Skeletal muscle satellite cell (primary cell): ENCODE data around the gene ZFP36. TPM values are rescaled to one million over a fixed set of nuclear protein-coding genes. Genes with fewer than 3 reads are reported as not detected.

ENCODE experiments used
- H3K27me3 ChIP-seq: 2 replicates; pipeline ENCODE4 v1.7.0; 2013; ENCODE audit warnings: low read length; ENCODE audit not compliant: control insufficient read depth, insufficient read depth
- H3K36me3 ChIP-seq: 2 replicates; pipeline ENCODE4 v1.7.0; 2013; ENCODE audit warnings: mild to moderate bottlenecking, control low read depth, low read length; ENCODE audit not compliant: insufficient read depth
- H3K4me1 ChIP-seq: 2 replicates; pipeline ENCODE4 v1.7.0; 2013; ENCODE audit warnings: low read length; ENCODE audit not compliant: control insufficient read depth, insufficient read depth
- H3K4me2 ChIP-seq: 2 replicates; pipeline ENCODE4 v1.7.0; 2013; ENCODE audit warnings: mild to moderate bottlenecking, low read length
- H3K4me3 ChIP-seq: 2 replicates; pipeline ENCODE4 v1.7.0; 2013; ENCODE audit warnings: low read length
- H3K9ac ChIP-seq: 2 replicates; pipeline ENCODE4 v1.7.0; 2013; ENCODE audit warnings: mild to moderate bottlenecking, low read depth, low read length, moderate library complexity
- H3K9me3 ChIP-seq: replicated peaks from 2 replicates; pipeline ENCODE4 v1.7.0; 2013; ENCODE audit warnings: mild to moderate bottlenecking, control low read depth, low read length
- total RNA-seq: library from RNA; depleted of rRNA; stranded (reverse); fragments of >200 nt; gene quantifications from 2 replicates; pipeline ENCODE4 v1.2.3, GENCODE V29; 2012; rRNA removed

The ZFP36 gene
- total RNA-seq: 8.6 and 10.5 TPM in 2 replicates

- H3K4me1 ChIP-seq: peaks cover 47% of the 10 kb centered on the region
- no peaks in the 10 kb centered on the region for H3K9me3 ChIP-seq
- peak within 1 kb of the TSS; percentile 88 for H3K4me2 ChIP-seq
- H3K9ac ChIP-seq: peak within 1 kb of the TSS; percentile 91
- H3K27me3 ChIP-seq: no peaks in the 10 kb centered on the region
- H3K36me3 ChIP-seq: peaks cover 15% of the 10 kb centered on the region
- peak within 1 kb of the TSS; percentile 80 for H3K4me3 ChIP-seq
Measured at GRCh38 chr19:39406656-39407409, at the start of gene ZFP36. TSS of gene ZFP36 (plus strand) at chr19:39406847. CDS start at chr19:39406905, 58 bp downstream.

GRCh38 chr19:39359026-39359425, 47.6 kb upstream of the ZFP36 start:
- H3K4me3 ChIP-seq: no peak overlapping the region
- no peak overlapping the region for H3K9ac ChIP-seq
- H3K36me3 ChIP-seq: peaks cover 65% of the 10 kb centered on the region
- no peaks in the 10 kb centered on the region for H3K27me3 ChIP-seq
- no peaks in the 10 kb centered on the region for H3K9me3 ChIP-seq
- peaks cover 23% of the 10 kb centered on the region for H3K4me1 ChIP-seq
- H3K4me2 ChIP-seq: no peak overlapping the region

GRCh38 chr19:39360599-39360998, 46.0 kb upstream of the ZFP36 start:
- Histone ChIP-seq H3K9ac (no peak overlapping the region), H3K27me3 (no peaks in the 10 kb centered on the region), H3K4me1 (peaks cover 24% of the 10 kb centered on the region), H3K9me3 (no peaks in the 10 kb centered on the region), H3K4me3 (no peak overlapping the region), H3K36me3 (peaks cover 61% of the 10 kb centered on the region), H3K4me2 (no peak overlapping the region)

- H3K9ac ChIP-seq: peak overlapping the region; percentile 14
- H3K9me3 ChIP-seq: no peaks in the 10 kb centered on the region
- peaks cover 24% of the 10 kb centered on the region for H3K4me1 ChIP-seq
- peak overlapping the region; percentile 36 for H3K4me2 ChIP-seq
- H3K36me3 ChIP-seq: peaks cover 47% of the 10 kb centered on the region
- no peaks in the 10 kb centered on the region for H3K27me3 ChIP-seq
- H3K4me3 ChIP-seq: peak overlapping the region; percentile 41
Measured at GRCh38 chr19:39362682-39363657, 43.7 kb upstream of the ZFP36 start.

- Histone ChIP-seq H3K9ac (no peak overlapping the region), H3K4me3 (no peak overlapping the region), H3K27me3 (no peaks in the 10 kb centered on the region), H3K4me2 (no peak overlapping the region), H3K9me3 (no peaks in the 10 kb centered on the region), H3K36me3 (peaks cover 51% of the 10 kb centered on the region), H3K4me1 (peaks cover 24% of the 10 kb centered on the region)
Measured at GRCh38 chr19:39363901-39364457, 42.7 kb upstream of the ZFP36 start.

GRCh38 chr19:39365531-39365930, 41.1 kb upstream of the ZFP36 start:
- H3K9ac ChIP-seq: no peak overlapping the region
- no peak overlapping the region for H3K4me3 ChIP-seq
- peaks cover 52% of the 10 kb centered on the region for H3K36me3 ChIP-seq
- H3K4me2 ChIP-seq: no peak overlapping the region
- H3K4me1 ChIP-seq: peaks cover 24% of the 10 kb centered on the region
- H3K27me3 ChIP-seq: no peaks in the 10 kb centered on the region
- H3K9me3 ChIP-seq: no peaks in the 10 kb centered on the region

- no peaks in the 10 kb centered on the region for H3K9me3 ChIP-seq
- H3K36me3 ChIP-seq: peaks cover 52% of the 10 kb centered on the region
- no peaks in the 10 kb centered on the region for H3K27me3 ChIP-seq
- H3K4me1 ChIP-seq: peaks cover 20% of the 10 kb centered on the region
- no peak overlapping the region for H3K4me3 ChIP-seq
- H3K9ac ChIP-seq: no peak overlapping the region
- no peak overlapping the region for H3K4me2 ChIP-seq
Measured at GRCh38 chr19:39369200-39369599, 37.4 kb upstream of the ZFP36 start.

GRCh38 chr19:39370735-39371134, 35.9 kb upstream of the ZFP36 start:
- Histone ChIP-seq H3K4me2 (no peak overlapping the region), H3K36me3 (peaks cover 53% of the 10 kb centered on the region), H3K9ac (no peak overlapping the region), H3K9me3 (no peaks in the 10 kb centered on the region), H3K4me3 (no peak overlapping the region), H3K4me1 (peaks cover 20% of the 10 kb centered on the region), H3K27me3 (no peaks in the 10 kb centered on the region)

- Histone ChIP-seq H3K9me3 (no peaks in the 10 kb centered on the region), H3K9ac (peak overlapping the region; percentile 80), H3K36me3 (peaks cover 60% of the 10 kb centered on the region), H3K4me3 (peak overlapping the region; percentile 3), H3K4me1 (peaks cover 20% of the 10 kb centered on the region), H3K27me3 (no peaks in the 10 kb centered on the region), H3K4me2 (peak overlapping the region; percentile 58)
Measured at GRCh38 chr19:39372047-39372802, 34.4 kb upstream of the ZFP36 start.

- no peaks in the 10 kb centered on the region for H3K27me3 ChIP-seq
- peaks cover 67% of the 10 kb centered on the region for H3K36me3 ChIP-seq
- peak overlapping the region; percentile 58 for H3K4me2 ChIP-seq
- no peaks in the 10 kb centered on the region for H3K9me3 ChIP-seq
- peak overlapping the region; percentile 80 for H3K9ac ChIP-seq
- peaks cover 20% of the 10 kb centered on the region for H3K4me1 ChIP-seq
- H3K4me3 ChIP-seq: peak overlapping the region; percentile 3
Measured at GRCh38 chr19:39372941-39373340, 33.7 kb upstream of the ZFP36 start.

GRCh38 chr19:39375929-39376328, 30.7 kb upstream of the ZFP36 start:
- H3K4me2 ChIP-seq: no peak overlapping the region
- no peak overlapping the region for H3K4me3 ChIP-seq
- H3K27me3 ChIP-seq: no peaks in the 10 kb centered on the region
- no peak overlapping the region for H3K9ac ChIP-seq
- peaks cover 20% of the 10 kb centered on the region for H3K4me1 ChIP-seq
- H3K9me3 ChIP-seq: no peaks in the 10 kb centered on the region
- H3K36me3 ChIP-seq: peaks cover 66% of the 10 kb centered on the region
